ENCODE measurements around the gene HAUS3.

The HAUS3 gene

DNA sequence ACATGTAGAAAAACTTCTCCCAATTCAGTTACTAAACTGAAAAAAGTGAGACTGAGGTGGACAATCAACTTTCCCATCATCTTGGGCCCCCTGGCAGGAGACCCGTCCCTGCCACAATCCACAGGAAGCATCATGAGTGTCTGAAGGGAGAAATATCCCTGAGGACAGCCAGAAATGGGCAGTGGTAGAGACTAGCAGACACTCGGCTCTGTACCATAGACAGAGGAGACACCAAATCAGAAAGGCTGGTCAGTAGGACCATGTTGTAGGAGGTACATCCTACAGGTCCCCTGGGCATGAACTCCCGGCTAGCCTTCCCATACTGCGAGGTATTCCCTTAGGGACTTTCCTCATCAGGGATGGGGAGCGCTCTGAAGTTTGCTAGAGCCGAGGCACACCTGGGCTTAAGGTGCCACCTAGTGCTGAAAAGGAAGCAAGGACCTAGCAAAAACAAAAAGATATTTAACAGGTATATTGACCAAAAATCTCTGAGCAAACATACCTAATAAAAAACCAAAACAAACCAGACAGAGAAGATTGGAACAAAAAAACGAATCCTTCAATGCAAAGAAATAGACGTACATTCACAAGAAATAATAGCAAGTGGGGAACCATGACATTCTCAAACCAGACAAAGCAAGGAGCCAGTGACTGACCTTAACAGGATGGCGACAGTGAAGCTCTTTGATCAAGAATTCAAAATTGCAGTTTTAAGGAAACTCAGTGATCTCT, 55.6 kb downstream of the HAUS3 start:
- TF ChIP-seq TEAD4 (IDR thresholded peaks at IDR 0.05) (no peak), YY1 (IDR thresholded peaks at IDR 0.05; ENCODE audit: low read depth) (no peak), TCF12 (IDR thresholded peaks at IDR 0.05; ENCODE audit: low read depth) (no peak), ZBTB7A (IDR thresholded peaks at IDR 0.05; ENCODE audit: low read depth) (no peak), RAD21 (IDR thresholded peaks at IDR 0.05; ENCODE audit: low read depth) (peak; percentile 90), FOXM1 (IDR thresholded peaks at IDR 0.05; ENCODE audit: borderline replicate concordance, low read depth) (no peak)

DNA sequence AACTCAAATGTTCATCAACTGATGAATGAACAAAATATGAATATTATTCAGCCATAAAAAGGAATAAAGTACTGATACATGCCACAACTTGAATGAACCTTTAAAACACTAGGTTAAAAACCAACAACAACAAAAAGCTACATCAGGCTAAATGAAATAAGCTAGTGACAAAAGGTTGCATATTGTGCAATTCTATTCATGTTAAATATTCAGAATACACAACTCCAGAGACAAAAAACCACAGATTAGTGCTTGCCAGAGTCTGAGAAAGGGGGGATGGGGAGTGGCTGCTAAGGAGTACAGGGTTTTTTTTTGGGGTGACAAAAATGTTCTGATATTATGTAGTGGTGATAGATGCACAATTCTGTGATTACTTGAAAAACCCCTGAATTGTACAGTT, 58.5 kb downstream of the HAUS3 start:
- no peak for TF ChIP-seq YY1 (IDR thresholded peaks at IDR 0.05; ENCODE audit: low read depth)
- TF ChIP-seq TAF1 (IDR thresholded peaks at IDR 0.05; ENCODE audit: low read depth): no peak
- no peak for TF ChIP-seq EP300 (IDR thresholded peaks at IDR 0.05; ENCODE audit: borderline replicate concordance)
- no peak for TF ChIP-seq RAD21 (IDR thresholded peaks at IDR 0.05; ENCODE audit: low read depth)
- no peak for TF ChIP-seq CEBPB (IDR thresholded peaks at IDR 0.05)
- TF ChIP-seq NFIC (IDR thresholded peaks at IDR 0.05): no peak
- TF ChIP-seq, protein P1, sequence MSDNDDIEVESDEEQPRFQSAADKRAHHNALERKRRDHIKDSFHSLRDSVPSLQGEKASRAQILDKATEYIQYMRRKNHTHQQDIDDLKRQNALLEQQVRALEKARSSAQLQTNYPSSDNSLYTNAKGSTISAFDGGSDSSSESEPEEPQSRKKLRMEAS (IDR thresholded peaks at IDR 0.05): no peak
- TF ChIP-seq FOXM1 (IDR thresholded peaks at IDR 0.05; ENCODE audit: borderline replicate concordance, low read depth): no peak
- TF ChIP-seq TCF12 (IDR thresholded peaks at IDR 0.05; ENCODE audit: low read depth): no peak
- no peak for TF ChIP-seq CREB1 (IDR thresholded peaks at IDR 0.05; ENCODE audit: low read depth)
- TF ChIP-seq, protein P2, sequence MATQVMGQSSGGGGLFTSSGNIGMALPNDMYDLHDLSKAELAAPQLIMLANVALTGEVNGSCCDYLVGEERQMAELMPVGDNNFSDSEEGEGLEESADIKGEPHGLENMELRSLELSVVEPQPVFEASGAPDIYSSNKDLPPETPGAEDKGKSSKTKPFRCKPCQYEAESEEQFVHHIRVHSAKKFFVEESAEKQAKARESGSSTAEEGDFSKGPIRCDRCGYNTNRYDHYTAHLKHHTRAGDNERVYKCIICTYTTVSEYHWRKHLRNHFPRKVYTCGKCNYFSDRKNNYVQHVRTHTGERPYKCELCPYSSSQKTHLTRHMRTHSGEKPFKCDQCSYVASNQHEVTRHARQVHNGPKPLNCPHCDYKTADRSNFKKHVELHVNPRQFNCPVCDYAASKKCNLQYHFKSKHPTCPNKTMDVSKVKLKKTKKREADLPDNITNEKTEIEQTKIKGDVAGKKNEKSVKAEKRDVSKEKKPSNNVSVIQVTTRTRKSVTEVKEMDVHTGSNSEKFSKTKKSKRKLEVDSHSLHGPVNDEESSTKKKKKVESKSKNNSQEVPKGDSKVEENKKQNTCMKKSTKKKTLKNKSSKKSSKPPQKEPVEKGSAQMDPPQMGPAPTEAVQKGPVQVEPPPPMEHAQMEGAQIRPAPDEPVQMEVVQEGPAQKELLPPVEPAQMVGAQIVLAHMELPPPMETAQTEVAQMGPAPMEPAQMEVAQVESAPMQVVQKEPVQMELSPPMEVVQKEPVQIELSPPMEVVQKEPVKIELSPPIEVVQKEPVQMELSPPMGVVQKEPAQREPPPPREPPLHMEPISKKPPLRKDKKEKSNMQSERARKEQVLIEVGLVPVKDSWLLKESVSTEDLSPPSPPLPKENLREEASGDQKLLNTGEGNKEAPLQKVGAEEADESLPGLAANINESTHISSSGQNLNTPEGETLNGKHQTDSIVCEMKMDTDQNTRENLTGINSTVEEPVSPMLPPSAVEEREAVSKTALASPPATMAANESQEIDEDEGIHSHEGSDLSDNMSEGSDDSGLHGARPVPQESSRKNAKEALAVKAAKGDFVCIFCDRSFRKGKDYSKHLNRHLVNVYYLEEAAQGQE (IDR thresholded peaks at IDR 0.05; ENCODE audit: low read depth): no peak

GRCh38 chr4:2182994-2183393, 58.9 kb downstream of the HAUS3 start:
- TF ChIP-seq, protein P2 (IDR thresholded peaks at IDR 0.05; ENCODE audit: low read depth): no peak
- TF ChIP-seq TCF12 (IDR thresholded peaks at IDR 0.05; ENCODE audit: low read depth) (no peak), CEBPB (IDR thresholded peaks at IDR 0.05) (no peak), USF1 (IDR thresholded peaks at IDR 0.05) (no peak), EGR1 (IDR thresholded peaks at IDR 0.05) (no peak), TEAD4 (IDR thresholded peaks at IDR 0.05) (no peak), YY1 (IDR thresholded peaks at IDR 0.05; ENCODE audit: low read depth) (no peak), CREB1 (IDR thresholded peaks at IDR 0.05; ENCODE audit: low read depth) (no peak), TAF1 (IDR thresholded peaks at IDR 0.05; ENCODE audit: low read depth) (no peak), ZBTB7A (IDR thresholded peaks at IDR 0.05; ENCODE audit: low read depth) (no peak), NFIC (IDR thresholded peaks at IDR 0.05) (no peak)

- TF ChIP-seq, protein P1 (IDR thresholded peaks at IDR 0.05): no peak
- no peak for TF ChIP-seq CREB1 (IDR thresholded peaks at IDR 0.05; ENCODE audit: low read depth)
- no peak for TF ChIP-seq TEAD4 (IDR thresholded peaks at IDR 0.05)
- no peak for TF ChIP-seq EP300 (IDR thresholded peaks at IDR 0.05; ENCODE audit: borderline replicate concordance)
- TF ChIP-seq CEBPB (IDR thresholded peaks at IDR 0.05): no peak
- TF ChIP-seq TAF1 (IDR thresholded peaks at IDR 0.05; ENCODE audit: low read depth): no peak
- TF ChIP-seq YY1 (IDR thresholded peaks at IDR 0.05; ENCODE audit: low read depth): no peak
- TF ChIP-seq, protein P2 (IDR thresholded peaks at IDR 0.05; ENCODE audit: low read depth): no peak
Observed at GRCh38 chr4:2180410-2180809, 61.5 kb downstream of the HAUS3 start.

DNA sequence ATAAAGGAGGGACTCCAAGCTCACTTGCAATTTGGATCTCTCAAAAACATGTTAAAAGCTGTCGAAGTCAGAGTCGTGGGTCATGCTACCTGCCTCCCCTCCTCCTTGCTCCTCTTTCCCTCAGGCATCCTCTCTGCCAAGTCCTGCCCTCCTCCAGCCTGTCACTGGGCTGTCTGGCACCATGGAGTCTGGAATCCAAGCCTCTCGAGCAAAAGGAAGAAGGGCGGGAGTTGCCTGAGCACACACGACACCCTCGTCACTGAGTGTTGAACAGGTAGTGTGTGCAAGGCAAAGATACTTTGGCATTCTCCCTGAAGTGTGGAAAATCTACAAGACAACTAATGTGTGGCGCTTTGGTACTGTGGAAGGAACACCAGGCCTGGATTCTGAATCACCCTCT, 62.2 kb downstream of the HAUS3 start:
- no peak for TF ChIP-seq NFIC (IDR thresholded peaks at IDR 0.05)
- TF ChIP-seq, protein P1 (IDR thresholded peaks at IDR 0.05): no peak
- no peak for TF ChIP-seq TCF12 (IDR thresholded peaks at IDR 0.05; ENCODE audit: low read depth)
- TF ChIP-seq RAD21 (IDR thresholded peaks at IDR 0.05; ENCODE audit: low read depth): no peak
- TF ChIP-seq YY1 (IDR thresholded peaks at IDR 0.05; ENCODE audit: low read depth): no peak
- TF ChIP-seq USF1 (IDR thresholded peaks at IDR 0.05): no peak
- no peak for TF ChIP-seq EP300 (IDR thresholded peaks at IDR 0.05; ENCODE audit: borderline replicate concordance)
- TF ChIP-seq CEBPB (IDR thresholded peaks at IDR 0.05): no peak
- TF ChIP-seq TAF1 (IDR thresholded peaks at IDR 0.05; ENCODE audit: low read depth): no peak
- TF ChIP-seq TEAD4 (IDR thresholded peaks at IDR 0.05): no peak
- TF ChIP-seq, protein P2 (IDR thresholded peaks at IDR 0.05; ENCODE audit: low read depth): no peak
- no peak for TF ChIP-seq FOXM1 (IDR thresholded peaks at IDR 0.05; ENCODE audit: borderline replicate concordance, low read depth)
- no peak for TF ChIP-seq CREB1 (IDR thresholded peaks at IDR 0.05; ENCODE audit: low read depth)
- TF ChIP-seq ZBTB7A (IDR thresholded peaks at IDR 0.05; ENCODE audit: low read depth): no peak
- TF ChIP-seq EGR1 (IDR thresholded peaks at IDR 0.05): no peak

Measured in Ishikawa (cell line).